ENCODE results near the gene CT45A7.
"Not testable (repeated sequence)": the region's sequence is repeated elsewhere in the genome, so short reads cannot be mapped to it uniquely, and the experiment has no call there.

GRCh38 chrX:135819912-135820311, 17.2 kb downstream of the CT45A7 start, which contains the start of gene CT45A2:
- not testable (repeated sequence) for TF ChIP-seq CTCF (conservative IDR thresholded peaks at IDR 0.05); ZFX (IDR thresholded peaks at IDR 0.05)
